HG03354 (cell line): ENCODE results near the gene KLF14.
"Not testable (repeated sequence)": the region's sequence is repeated elsewhere in the genome, so short reads cannot be mapped to it uniquely, and the experiment has no call there.

ENCODE experiments used
- ATAC-seq: cut with Tn5 transposase; IDR thresholded peaks from one replicate; pipeline ENCODE4 v1.9.1; 2021; ENCODE audit warnings: mild to moderate bottlenecking; ENCODE audit not compliant: unreplicated experiment, poor library complexity, severe bottlenecking

The KLF14 gene

DNA sequence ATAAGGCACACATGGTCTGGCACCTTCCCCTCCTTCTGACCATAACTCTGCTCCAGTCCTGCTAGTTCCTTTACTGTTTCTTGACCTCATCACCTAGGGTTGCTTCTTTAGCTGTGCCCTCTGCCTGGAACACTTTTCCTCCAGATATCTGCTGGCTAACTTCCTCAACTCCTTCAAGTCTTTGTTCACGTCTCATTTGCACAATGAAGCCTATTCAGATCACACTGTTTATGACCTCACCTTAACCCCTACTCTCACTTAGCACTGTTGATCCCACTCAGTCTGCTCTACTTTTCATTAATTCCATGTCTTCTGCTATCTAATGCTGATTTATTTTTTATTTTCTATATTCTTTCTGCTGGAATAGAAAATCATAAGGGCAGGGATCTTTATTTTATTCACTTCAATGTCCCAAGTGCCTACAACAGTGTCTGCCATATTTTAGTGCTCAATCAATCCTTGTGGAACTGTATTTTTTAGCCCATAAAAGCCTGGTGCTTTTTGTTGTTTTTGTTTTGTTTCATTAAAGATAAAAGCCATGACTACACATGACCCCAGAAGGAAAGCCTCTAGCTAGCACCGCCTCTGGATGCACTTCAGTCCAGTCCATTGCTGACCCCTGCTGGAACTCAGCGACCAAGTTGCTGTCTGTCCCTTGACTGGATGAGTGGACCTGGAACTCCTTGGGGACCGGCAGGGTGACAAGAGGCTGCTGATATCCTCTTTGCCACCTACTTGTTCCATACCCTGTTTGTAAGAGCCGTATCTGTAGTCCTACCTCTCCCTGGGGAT is 12.3 kb downstream of the KLF14 start:
- ATAC-seq, result no peak

DNA sequence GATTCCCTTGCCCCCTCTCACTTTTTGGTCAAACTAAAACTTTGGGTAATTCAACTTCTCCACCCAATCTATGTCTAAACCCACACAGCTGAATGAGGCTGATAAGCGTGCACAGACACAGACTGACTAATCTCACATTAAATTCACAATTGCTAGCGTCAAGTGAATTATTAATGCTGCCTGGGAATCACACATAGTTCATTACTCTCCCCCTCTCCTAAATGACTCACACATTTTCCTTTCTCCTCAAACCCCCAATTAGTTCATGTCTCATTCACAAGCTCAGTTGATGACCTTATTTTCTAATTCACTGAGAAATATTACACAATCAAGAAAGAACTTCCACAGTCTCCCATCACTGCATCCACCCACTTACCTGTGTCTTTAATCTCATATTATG is 14.5 kb downstream of the KLF14 start:
- ATAC-seq, result no peak

DNA sequence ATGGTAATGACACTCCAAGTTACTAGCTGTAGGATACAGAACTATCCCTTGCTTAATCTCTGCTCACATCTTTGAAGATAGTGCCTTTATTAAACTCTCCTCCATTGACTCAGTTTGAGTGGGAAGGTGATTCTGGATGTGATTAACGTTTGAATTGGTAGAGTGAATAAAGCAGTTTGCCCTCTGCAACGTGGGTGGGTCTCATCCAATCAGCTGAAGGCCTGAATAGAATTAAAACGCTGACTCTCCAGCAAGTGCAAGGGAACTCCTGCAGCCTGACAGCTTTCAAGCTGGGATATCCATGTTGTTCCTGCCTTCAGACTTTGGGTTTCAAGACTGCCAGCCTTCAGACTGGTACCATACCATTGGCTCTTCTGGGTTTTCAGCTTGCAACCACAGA is 21.6 kb downstream of the KLF14 start:
- ATAC-seq, result no peak

DNA sequence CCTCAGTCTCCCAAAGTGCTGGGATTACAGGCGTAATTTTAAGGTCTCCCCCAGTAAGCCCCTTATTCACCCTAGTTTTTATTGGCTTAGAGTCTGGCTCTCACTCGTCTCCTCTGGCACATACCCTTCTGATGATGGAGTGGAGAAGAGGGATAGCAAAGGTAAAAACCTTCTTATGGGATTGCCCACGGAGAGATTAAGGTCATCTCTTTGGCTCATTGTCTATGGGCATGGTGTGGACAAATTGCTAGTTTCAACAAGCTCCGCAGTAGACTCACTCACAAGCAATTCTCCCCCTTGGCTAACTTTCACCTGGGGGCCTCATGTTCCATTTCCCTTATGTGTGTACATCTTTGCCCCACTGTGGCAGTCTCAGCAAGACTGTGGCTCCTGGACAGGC is 25.2 kb downstream of the KLF14 start:
- ATAC-seq, result no peak

DNA sequence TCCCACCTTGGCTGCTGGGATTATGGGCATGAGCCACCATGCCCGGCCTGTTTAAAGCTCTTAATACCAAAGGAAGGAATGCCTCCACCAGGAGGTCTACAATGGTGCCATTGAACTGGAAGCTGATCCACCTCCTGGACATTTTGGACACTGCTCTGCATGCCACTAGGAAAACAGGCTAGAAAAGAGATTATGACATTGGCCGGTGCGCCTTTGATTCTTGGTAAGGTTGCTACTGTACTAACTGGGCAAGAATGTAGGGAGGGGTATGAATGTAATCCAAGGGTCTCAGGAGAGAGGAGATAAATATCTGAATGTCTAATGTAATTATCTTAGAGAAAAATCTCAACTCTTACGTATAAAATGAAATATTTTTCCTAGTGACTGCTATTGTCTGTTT is 26.0 kb downstream of the KLF14 start:
- no peak for ATAC-seq

DNA sequence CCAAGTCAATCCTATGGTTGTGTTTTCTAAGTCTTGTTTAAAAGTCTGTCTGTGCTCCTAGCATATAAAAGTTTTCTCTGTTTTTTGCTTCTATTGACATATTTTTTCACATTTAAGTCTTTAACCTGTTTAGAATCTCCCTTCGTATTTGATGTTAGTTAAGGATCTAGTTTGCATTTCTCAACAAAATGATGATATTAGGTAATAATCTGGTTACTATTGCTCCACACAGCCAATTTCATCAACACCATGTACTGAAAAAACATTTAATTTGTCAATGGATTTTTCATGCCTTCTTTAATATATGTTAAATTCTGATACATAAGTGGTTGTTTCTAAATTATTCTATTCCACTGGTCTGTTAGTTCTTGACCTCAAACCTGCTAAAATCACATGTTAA is 30.2 kb downstream of the KLF14 start:
- no peak for ATAC-seq

DNA sequence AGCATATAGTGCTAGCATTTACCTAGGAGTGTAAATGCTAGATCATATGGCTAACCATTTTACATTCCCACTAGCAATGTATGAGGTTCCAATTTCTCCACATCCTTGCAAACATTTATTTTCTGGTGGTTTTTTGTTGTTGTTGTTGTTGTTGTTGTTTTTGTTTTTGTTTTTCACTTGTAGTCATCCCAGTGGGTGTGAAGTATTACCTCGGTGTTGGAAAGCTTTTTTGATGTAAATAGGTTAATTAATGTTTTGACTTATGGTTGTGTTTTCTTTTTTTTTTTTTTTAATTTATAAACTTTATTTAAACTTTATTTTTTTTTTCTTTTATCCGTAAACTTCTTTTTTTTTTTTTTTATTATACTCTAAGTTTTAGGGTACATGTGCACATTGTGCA is 32.4 kb downstream of the KLF14 start:
- no peak for ATAC-seq

DNA sequence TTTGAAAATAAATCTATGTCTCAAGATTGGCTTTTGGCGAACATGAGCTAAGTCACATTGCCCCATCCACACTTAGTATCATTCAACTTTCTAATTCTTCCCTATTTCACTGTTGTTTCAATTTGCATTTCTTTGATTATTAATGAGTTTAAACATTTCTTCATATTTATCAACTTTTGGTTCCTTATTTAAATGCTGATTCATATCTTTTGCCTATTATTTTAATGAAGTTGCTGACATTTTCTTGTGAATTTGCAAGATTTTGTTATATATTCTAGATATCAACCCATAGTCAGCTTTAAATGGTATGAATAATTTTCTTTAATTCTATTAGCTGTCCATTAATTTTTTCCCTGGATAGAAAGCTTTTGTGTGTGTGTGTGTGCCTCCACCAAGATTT is 33.2 kb downstream of the KLF14 start:
- no peak for ATAC-seq

DNA sequence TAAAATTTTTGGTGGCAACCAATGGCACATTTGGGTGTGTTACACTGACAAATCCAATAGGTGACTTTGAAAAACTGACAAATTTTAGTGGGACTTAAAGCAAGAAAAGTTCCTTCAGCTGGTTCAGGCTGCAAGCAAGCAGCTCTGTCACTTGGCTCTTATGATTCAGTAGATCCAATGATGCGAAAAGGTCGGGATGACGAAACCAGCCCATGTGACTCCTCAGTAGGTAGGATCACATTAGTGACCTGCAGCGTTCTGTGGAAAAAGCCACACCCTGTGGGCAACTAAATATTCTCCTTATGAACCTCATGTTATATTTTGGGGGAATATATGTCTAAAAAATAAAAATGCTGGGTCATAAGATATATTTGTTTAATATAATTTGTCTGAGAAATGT is 34.3 kb downstream of the KLF14 start:
- no peak for ATAC-seq

DNA sequence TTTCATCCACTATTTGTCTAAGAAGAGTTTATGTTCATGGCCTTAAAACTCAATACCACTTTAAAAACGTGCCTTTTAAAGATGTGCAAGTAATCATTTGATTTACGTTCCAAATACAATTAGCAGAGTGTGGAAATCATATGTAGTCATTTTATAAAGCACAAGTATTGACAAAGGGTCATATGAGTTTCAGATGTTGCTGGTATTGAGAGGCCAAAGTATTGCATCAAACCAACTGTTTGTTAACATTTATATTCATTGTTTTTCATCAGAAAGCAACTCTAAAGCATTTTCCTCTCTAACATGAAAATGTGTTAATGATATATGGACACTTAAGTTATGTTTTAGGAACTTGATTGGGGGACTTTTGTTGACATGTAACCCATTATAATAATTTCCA is 36.2 kb downstream of the KLF14 start:
- no peak for ATAC-seq

DNA sequence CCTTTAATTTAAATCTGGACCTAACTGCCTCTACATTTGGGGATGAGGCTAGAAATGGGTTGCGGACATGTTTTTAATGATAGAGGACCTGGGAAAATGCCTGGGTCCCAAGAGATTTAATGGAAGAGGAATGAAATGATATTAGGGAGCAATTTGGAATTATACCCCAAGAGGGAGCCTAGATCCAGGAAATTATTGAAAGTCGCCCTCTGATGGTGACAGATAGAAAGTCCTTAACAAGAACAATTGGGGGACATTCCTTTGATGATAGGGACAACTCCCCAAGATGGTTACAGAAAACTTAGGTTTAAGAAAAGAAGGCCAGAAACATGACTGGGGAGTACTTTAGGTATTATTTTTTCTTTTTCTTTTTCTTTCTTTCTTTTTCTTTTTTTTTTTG is 38.2 kb downstream of the KLF14 start:
- ATAC-seq, result no peak

DNA sequence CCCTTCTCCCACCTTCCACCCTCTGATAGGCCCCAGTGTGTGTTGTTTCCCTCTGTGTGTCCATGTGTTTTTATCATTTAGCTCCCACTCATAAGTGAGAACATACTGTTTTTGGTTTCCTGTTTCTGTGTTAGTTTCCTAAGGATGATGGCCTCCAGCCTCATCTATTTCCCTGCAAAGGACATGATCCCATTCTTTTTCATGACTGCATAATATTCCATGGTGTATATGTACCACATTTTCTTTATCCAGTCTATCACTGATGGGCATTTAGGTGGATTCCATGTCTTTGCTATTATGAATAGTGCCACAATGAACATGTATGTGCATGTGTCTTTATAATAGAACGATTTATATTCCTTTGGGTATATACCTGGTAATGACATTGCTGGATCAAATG is 41.6 kb downstream of the KLF14 start:
- not testable (repeated sequence) for ATAC-seq

DNA sequence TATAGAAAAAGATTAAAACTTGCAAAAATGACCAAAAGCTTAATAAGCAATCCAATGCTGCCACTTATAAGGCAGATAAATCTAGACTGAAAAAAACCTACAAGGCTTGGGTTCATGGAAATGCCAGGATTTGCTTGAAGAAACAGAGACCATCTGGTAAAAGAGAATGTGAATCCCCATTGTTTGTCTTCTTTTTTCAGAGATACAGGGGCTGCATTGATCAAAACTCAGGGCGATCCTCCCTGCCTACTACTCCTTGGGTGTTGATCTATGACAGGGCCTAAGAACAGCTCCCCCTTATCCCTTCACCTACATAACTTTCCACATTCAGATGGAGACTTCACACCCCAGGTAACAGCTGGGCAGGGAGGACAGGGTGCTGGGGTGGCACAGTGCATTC is 44.3 kb downstream of the KLF14 start:
- no peak for ATAC-seq

DNA sequence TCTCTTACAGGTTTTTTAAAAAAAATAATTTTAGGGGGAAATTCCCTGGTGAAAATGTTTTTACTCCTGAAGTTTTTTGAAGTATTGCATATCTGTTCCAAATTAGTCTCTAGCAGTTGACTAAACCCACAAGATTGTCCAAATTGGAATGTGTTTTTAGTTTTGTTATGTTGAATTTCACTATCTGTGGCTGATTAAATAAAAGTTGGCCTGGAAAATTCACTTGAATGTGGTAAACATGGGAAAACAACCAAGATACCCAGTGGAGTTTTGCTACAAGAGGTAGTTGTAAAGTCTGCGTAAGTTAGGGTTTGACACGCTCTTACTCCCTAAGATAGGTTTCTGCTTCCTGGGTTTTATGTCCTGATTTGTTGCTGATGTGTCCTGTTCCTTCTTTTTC is 51.0 kb downstream of the KLF14 start:
- ATAC-seq, result no peak
